HepG2 (cell line): ENCODE results near the gene MADCAM1. TPM values are rescaled to one million over a fixed set of nuclear protein-coding genes. Genes with fewer than 3 reads are reported as not detected.
A peak's percentile ranks its signal among the peaks of the same experiment; 100 is the strongest.

ENCODE experiments used
- MXD4 ChIP-seq: IDR thresholded peaks from 2 replicates; pipeline ENCODE4 v1.6.1; 2016; ENCODE audit warnings: mild to moderate bottlenecking, missing biosample characterization, missing genetic modification reagents
- REPIN1 ChIP-seq: sonication (generic); formaldehyde crosslinking; IDR thresholded peaks from 2 replicates; pipeline ENCODE4 v1.8.0; 2022; ENCODE audit warnings: missing genetic modification reagents, low read depth, mild to moderate bottlenecking, borderline replicate concordance
- RFXAP ChIP-seq: sonication (generic); formaldehyde crosslinking; IDR thresholded peaks from 2 replicates; pipeline ENCODE4 v1.4.0; 2020; ENCODE audit warnings: missing genetic modification reagents, borderline replicate concordance
- ZNF460 ChIP-seq: sonication (generic); formaldehyde crosslinking; IDR thresholded peaks from 2 replicates; pipeline ENCODE4 v1.5.1; 2020; ENCODE audit warnings: missing genetic modification reagents, mild to moderate bottlenecking, borderline replicate concordance
- polyA plus RNA-seq, 8 experiments: library from polyadenylated mRNA; depleted of rRNA in 3 of 8; stranded (reverse) in 7 of 8; unstranded in 1 of 8; fragments of >200 nt; fragmentation: Illumina TruSeq in 4 of 8; extraction: Trizol in 4 of 8; gene quantifications; 2 replicates each; pipeline versions ENCODE4 v1.2.1 to v1.2.3, GENCODE V29; 2011 to 2016; ENCODE audit warnings: low read depth in 4 of 8, missing spikeins in 1 of 8, mixed read lengths in 1 of 8; ENCODE audit not compliant: insufficient read depth in 1 of 8
- total RNA-seq, 5 experiments: library from RNA; depleted of rRNA; stranded (reverse); fragments of >200 nt; fragmentation: Illumina TruSeq; extraction: Trizol; gene quantifications; 2 replicates each; pipeline ENCODE4 v1.2.3, GENCODE V29; 2016; ENCODE audit warnings: low read depth in 1 of 5
- TF ChIP-seq, protein P1 (sequence below): sonication (generic); formaldehyde crosslinking; IDR thresholded peaks from 2 replicates; pipeline ENCODE4 v1.4.0; 2020; ENCODE audit warnings: mild to moderate bottlenecking, low read depth, missing genetic modification reagents
- TF ChIP-seq, protein P2 (sequence below): sonication (generic); formaldehyde crosslinking; IDR thresholded peaks from 2 replicates; pipeline ENCODE4 v1.8.0; 2022; ENCODE audit warnings: missing genetic modification reagents, mild to moderate bottlenecking, moderate library complexity, borderline replicate concordance
- TF ChIP-seq, protein P3 (sequence below): sonication (generic); formaldehyde crosslinking; IDR thresholded peaks from 2 replicates; pipeline ENCODE4 v1.8.1; 2022; ENCODE audit warnings: mild to moderate bottlenecking, missing genetic modification reagents
- TF ChIP-seq, protein P4 (sequence below): sonication (generic); formaldehyde crosslinking; IDR thresholded peaks from 2 replicates; pipeline ENCODE4 v1.4.0; 2020; ENCODE audit warnings: mild to moderate bottlenecking, missing genetic modification reagents, borderline replicate concordance
- TF ChIP-seq, protein P5 (sequence below): sonication (generic); formaldehyde crosslinking; conservative IDR thresholded peaks from 2 replicates; pipeline ENCODE4 v1.4.0; 2020; ENCODE audit warnings: missing genetic modification reagents
- TF ChIP-seq, protein P6 (sequence below): sonication (generic); formaldehyde crosslinking; IDR thresholded peaks from 2 replicates; pipeline ENCODE4 v1.4.0; 2020; ENCODE audit warnings: missing genetic modification reagents
- TF ChIP-seq, protein P7 (sequence below): IDR thresholded peaks from 2 replicates; pipeline ENCODE4 v1.6.1; 2016; ENCODE audit warnings: missing biosample characterization, missing genetic modification reagents, low read depth

The MADCAM1 gene
- total and polyA plus RNA-seq, 2 of the 13 experiments (the other 11 are each of a cell fraction or from before 2014, with no cell fraction given), result 0.29 to 0.33 TPM

DNA sequence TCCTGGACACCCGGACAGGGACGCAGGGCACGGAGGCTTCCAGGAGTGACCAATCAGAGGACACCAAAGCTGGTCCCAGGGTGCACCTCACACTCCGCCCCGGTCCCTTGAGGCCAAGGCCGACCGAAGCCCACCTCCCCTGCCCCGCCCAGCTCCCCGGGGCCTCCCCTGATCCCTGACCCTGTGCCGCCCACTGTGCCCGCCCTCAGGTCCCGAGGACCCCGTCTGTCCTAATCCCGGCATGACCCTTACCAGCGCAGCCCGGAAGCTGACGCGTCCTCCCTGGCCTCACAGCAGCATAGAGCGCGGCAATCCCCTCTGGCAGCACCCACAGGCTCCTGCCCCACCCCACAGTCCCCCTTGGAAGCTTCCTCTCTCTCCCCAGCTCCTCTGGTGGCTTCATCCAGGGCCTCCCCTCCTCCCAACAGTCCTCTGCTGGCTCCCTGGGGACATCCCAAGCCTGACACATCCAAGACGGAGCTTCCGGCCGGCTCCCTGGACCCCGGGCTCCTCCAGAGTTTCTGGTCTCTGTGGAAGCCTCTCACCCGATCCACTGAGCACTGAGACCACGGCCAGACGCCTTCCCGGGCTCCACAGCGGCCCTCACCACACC is 27.9 kb downstream of the MADCAM1 start (continued):
- TF ChIP-seq, protein P1, sequence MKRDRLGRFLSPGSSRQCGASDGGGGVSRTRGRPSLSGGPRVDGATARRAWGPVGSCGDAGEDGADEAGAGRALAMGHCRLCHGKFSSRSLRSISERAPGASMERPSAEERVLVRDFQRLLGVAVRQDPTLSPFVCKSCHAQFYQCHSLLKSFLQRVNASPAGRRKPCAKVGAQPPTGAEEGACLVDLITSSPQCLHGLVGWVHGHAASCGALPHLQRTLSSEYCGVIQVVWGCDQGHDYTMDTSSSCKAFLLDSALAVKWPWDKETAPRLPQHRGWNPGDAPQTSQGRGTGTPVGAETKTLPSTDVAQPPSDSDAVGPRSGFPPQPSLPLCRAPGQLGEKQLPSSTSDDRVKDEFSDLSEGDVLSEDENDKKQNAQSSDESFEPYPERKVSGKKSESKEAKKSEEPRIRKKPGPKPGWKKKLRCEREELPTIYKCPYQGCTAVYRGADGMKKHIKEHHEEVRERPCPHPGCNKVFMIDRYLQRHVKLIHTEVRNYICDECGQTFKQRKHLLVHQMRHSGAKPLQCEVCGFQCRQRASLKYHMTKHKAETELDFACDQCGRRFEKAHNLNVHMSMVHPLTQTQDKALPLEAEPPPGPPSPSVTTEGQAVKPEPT, result 0 out of 2 replicates have a peak, but pooled peaks have one; percentile 37
- TF ChIP-seq, protein P2, sequence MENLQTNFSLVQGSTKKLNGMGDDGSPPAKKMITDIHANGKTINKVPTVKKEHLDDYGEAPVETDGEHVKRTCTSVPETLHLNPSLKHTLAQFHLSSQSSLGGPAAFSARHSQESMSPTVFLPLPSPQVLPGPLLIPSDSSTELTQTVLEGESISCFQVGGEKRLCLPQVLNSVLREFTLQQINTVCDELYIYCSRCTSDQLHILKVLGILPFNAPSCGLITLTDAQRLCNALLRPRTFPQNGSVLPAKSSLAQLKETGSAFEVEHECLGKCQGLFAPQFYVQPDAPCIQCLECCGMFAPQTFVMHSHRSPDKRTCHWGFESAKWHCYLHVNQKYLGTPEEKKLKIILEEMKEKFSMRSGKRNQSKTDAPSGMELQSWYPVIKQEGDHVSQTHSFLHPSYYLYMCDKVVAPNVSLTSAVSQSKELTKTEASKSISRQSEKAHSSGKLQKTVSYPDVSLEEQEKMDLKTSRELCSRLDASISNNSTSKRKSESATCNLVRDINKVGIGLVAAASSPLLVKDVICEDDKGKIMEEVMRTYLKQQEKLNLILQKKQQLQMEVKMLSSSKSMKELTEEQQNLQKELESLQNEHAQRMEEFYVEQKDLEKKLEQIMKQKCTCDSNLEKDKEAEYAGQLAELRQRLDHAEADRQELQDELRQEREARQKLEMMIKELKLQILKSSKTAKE, result peak; percentile 92
- TF ChIP-seq, protein P3, sequence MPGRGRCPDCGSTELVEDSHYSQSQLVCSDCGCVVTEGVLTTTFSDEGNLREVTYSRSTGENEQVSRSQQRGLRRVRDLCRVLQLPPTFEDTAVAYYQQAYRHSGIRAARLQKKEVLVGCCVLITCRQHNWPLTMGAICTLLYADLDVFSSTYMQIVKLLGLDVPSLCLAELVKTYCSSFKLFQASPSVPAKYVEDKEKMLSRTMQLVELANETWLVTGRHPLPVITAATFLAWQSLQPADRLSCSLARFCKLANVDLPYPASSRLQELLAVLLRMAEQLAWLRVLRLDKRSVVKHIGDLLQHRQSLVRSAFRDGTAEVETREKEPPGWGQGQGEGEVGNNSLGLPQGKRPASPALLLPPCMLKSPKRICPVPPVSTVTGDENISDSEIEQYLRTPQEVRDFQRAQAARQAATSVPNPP (CRISPR knock-in tag), result 0 out of 2 replicates have a peak, but pooled peaks have one; percentile 45
- TF ChIP-seq, protein P4, sequence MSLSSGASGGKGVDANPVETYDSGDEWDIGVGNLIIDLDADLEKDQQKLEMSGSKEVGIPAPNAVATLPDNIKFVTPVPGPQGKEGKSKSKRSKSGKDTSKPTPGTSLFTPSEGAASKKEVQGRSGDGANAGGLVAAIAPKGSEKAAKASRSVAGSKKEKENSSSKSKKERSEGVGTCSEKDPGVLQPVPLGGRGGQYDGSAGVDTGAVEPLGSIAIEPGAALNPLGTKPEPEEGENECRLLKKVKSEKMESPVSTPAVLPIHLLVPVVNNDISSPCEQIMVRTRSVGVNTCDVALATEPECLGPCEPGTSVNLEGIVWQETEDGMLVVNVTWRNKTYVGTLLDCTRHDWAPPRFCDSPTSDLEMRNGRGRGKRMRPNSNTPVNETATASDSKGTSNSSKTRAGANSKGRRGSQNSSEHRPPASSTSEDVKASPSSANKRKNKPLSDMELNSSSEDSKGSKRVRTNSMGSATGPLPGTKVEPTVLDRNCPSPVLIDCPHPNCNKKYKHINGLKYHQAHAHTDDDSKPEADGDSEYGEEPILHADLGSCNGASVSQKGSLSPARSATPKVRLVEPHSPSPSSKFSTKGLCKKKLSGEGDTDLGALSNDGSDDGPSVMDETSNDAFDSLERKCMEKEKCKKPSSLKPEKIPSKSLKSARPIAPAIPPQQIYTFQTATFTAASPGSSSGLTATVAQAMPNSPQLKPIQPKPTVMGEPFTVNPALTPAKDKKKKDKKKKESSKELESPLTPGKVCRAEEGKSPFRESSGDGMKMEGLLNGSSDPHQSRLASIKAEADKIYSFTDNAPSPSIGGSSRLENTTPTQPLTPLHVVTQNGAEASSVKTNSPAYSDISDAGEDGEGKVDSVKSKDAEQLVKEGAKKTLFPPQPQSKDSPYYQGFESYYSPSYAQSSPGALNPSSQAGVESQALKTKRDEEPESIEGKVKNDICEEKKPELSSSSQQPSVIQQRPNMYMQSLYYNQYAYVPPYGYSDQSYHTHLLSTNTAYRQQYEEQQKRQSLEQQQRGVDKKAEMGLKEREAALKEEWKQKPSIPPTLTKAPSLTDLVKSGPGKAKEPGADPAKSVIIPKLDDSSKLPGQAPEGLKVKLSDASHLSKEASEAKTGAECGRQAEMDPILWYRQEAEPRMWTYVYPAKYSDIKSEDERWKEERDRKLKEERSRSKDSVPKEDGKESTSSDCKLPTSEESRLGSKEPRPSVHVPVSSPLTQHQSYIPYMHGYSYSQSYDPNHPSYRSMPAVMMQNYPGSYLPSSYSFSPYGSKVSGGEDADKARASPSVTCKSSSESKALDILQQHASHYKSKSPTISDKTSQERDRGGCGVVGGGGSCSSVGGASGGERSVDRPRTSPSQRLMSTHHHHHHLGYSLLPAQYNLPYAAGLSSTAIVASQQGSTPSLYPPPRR (CRISPR knock-in tag), result peak; percentile 96
- TF ChIP-seq, protein P5, sequence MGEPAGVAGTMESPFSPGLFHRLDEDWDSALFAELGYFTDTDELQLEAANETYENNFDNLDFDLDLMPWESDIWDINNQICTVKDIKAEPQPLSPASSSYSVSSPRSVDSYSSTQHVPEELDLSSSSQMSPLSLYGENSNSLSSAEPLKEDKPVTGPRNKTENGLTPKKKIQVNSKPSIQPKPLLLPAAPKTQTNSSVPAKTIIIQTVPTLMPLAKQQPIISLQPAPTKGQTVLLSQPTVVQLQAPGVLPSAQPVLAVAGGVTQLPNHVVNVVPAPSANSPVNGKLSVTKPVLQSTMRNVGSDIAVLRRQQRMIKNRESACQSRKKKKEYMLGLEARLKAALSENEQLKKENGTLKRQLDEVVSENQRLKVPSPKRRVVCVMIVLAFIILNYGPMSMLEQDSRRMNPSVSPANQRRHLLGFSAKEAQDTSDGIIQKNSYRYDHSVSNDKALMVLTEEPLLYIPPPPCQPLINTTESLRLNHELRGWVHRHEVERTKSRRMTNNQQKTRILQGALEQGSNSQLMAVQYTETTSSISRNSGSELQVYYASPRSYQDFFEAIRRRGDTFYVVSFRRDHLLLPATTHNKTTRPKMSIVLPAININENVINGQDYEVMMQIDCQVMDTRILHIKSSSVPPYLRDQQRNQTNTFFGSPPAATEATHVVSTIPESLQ (CRISPR knock-in tag), result no peak
- TF ChIP-seq, protein P6, sequence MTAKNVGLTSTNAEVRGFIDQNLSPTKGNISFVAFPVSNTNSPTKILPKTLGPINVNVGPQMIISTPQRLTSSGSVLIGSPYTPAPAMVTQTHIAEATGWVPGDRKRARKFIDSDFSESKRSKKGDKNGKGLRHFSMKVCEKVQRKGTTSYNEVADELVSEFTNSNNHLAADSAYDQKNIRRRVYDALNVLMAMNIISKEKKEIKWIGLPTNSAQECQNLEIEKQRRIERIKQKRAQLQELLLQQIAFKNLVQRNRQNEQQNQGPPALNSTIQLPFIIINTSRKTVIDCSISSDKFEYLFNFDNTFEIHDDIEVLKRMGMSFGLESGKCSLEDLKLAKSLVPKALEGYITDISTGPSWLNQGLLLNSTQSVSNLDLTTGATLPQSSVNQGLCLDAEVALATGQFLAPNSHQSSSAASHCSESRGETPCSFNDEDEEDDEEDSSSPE (CRISPR knock-in tag), result peak; percentile 80
- TF ChIP-seq MXD4, result peak; percentile 50; the same call in 1 of the 2 replicates
- peak; percentile 19; the same call in 1 of the 2 replicates for TF ChIP-seq ZNF460 (CRISPR knock-in tag)
- TF ChIP-seq, protein P7, sequence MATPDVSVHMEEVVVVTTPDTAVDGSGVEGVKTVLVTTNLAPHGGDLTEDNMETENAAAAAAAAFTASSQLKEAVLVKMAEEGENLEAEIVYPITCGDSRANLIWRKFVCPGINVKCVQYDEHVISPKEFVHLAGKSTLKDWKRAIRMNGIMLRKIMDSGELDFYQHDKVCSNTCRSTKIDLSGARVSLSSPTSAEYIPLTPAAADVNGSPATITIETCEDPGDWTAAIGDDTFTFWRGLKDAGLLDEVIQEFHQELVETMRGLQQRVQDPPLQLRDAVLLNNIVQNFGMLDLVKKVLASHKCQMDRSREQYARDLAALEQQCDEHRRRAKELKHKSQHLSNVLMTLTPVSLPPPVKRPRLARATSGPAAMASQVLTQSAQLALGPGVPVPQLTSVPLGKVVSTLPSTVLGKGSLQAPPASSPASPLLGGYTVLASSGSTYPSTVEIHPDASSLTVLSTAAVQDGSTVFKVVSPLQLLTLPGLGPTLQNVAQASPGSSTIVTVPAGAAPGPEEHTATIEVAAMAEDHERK (CRISPR knock-in tag), result no peak
- peak; percentile 89; the same call in 1 of the 2 replicates for TF ChIP-seq RFXAP (CRISPR knock-in tag)
- TF ChIP-seq REPIN1 (CRISPR knock-in tag), result peak; percentile 90; the same call in 1 of the 2 replicates
